ENCODE data around the gene ELFN1.
A peak's percentile ranks its signal among the peaks of the same experiment; 100 is the strongest.

Gene ELFN1

GRCh38 chr7:1641173-1641572 is 28.9 kb upstream of the ELFN1 start:
- no peak for DNase-seq
- intact Hi-C loops (cut with DNase I) = no loop called here

GRCh38 chr7:1641661-1642260 is 28.3 kb upstream of the ELFN1 start:
- intact Hi-C loops (cut with DNase I) = no loop called here
- no peak for DNase-seq

- intact Hi-C loops (cut with DNase I) = no loop called here
- DNase-seq = no peak
Observed at GRCh38 chr7:1642291-1642731, 27.8 kb upstream of the ELFN1 start.

GRCh38 chr7:1643270-1644092 is 26.6 kb upstream of the ELFN1 start:
- intact Hi-C loops (cut with DNase I) = no loop called here
- no peak for DNase-seq

GRCh38 chr7:1644341-1645070 is 25.6 kb upstream of the ELFN1 start:
- DNase-seq = no peak
- intact Hi-C loops (cut with DNase I) = no loop called here

GRCh38 chr7:1645071-1645409 is 25.0 kb upstream of the ELFN1 start:
- intact Hi-C loops (cut with DNase I) = no loop called here
- no peak for DNase-seq

- DNase-seq = no peak
- intact Hi-C loops (cut with DNase I) = no loop called here
Observed at GRCh38 chr7:1645476-1645875, 24.6 kb upstream of the ELFN1 start.

- DNase-seq = no peak
- intact Hi-C loops (cut with DNase I) = no loop called here
Observed at GRCh38 chr7:1646391-1646790, 23.7 kb upstream of the ELFN1 start.

- no peak for DNase-seq
- intact Hi-C loops (cut with DNase I) = no loop called here
Observed at GRCh38 chr7:1646957-1647891, 22.9 kb upstream of the ELFN1 start.

GRCh38 chr7:1647961-1648672 is 22.0 kb upstream of the ELFN1 start:
- peak in 30 of 42 donors; percentile 10 to 69 (median 34) for DNase-seq
- intact Hi-C loops (cut with DNase I) = no loop called here

- DNase-seq = no peak
- intact Hi-C loops (cut with DNase I) = no loop called here
Observed at GRCh38 chr7:1649751-1650326, 20.2 kb upstream of the ELFN1 start.

GRCh38 chr7:1650363-1651030 is 19.6 kb upstream of the ELFN1 start:
- no peak for DNase-seq
- intact Hi-C loops (cut with DNase I) = no loop called here

GRCh38 chr7:1651031-1651446 is 19.0 kb upstream of the ELFN1 start:
- no peak for DNase-seq

GRCh38 chr7:1651891-1652290 is 18.2 kb upstream of the ELFN1 start:
- DNase-seq = no peak
- intact Hi-C loops (cut with DNase I) = no loop called here

More at GRCh38 chr7:1651031-1651446, 19.0 kb upstream of the ELFN1 start:
- intact Hi-C loops (cut with DNase I) = no loop called here

- intact Hi-C loops (cut with DNase I) = no loop called here
- DNase-seq = no peak
Observed at GRCh38 chr7:1653500-1653899, 16.6 kb upstream of the ELFN1 start.

GRCh38 chr7:1654111-1654510 is 16.0 kb upstream of the ELFN1 start:
- DNase-seq = no peak
- intact Hi-C loops (cut with DNase I) = no loop called here

- no peak for DNase-seq
- intact Hi-C loops (cut with DNase I) = no loop called here
Observed at GRCh38 chr7:1654738-1655475, 15.2 kb upstream of the ELFN1 start.
